ENCODE measurements around the gene MAML3.

DNA sequence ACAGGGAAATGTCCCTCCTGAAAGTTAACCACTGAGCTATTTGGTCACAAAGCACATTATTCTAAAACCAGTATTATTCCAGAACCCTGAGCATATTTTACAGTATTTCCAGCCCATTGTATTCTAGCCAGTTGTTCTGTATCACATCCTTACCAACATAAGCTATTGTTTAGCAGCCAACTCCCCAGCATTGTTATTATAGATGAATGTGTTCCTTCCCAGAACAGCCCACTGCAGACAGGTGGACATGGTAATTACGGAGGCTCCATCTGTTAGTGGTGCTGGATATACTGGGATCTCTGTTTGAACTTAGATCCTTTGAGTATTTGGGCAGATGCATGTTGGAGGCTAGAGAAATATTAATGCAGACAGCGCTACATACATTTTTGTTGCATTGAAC is 362.3 kb downstream of the MAML3 start:
- TF ChIP-seq POLR2A (IDR thresholded peaks at IDR 0.05): no peak
- TF ChIP-seq, protein P1, sequence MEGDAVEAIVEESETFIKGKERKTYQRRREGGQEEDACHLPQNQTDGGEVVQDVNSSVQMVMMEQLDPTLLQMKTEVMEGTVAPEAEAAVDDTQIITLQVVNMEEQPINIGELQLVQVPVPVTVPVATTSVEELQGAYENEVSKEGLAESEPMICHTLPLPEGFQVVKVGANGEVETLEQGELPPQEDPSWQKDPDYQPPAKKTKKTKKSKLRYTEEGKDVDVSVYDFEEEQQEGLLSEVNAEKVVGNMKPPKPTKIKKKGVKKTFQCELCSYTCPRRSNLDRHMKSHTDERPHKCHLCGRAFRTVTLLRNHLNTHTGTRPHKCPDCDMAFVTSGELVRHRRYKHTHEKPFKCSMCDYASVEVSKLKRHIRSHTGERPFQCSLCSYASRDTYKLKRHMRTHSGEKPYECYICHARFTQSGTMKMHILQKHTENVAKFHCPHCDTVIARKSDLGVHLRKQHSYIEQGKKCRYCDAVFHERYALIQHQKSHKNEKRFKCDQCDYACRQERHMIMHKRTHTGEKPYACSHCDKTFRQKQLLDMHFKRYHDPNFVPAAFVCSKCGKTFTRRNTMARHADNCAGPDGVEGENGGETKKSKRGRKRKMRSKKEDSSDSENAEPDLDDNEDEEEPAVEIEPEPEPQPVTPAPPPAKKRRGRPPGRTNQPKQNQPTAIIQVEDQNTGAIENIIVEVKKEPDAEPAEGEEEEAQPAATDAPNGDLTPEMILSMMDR (IDR thresholded peaks at IDR 0.05 in 8 of 11, conservative IDR thresholded peaks at IDR 0.05 in 3 of 11): no peak

Measured in spleen (tissue), 7 donors.